CD8-positive, alpha-beta memory T cell (primary cell): Measurements from ENCODE around the gene LBHD2. TPM values are rescaled to one million over a fixed set of nuclear protein-coding genes. Genes with fewer than 3 reads are reported as not detected.
"Not testable (repeated sequence)": the region's sequence is repeated elsewhere in the genome, so short reads cannot be mapped to it uniquely, and the experiment has no call there.

Source experiments
- CTCF ChIA-PET: fragments of 350-600 bp; sonication (Branson Sonifier 250); formaldehyde crosslinking; loops from one replicate; lab custom pipeline; 2021; ENCODE audit warnings: antibody characterized with exemption; lab: Charles Lee
- POLR2A ChIA-PET: fragments of 350-600 bp; sonication (Branson Sonifier 250); formaldehyde crosslinking; loops from one replicate; lab custom pipeline; 2021; ENCODE audit warnings: antibody characterized with exemption; lab: Charles Lee
- DNase-seq, 5 donors: peaks; one replicate each; pipeline versions ENCODE4 v3.0.0 to v3.0.0-alpha.2; 2020 to 2022; ENCODE audit warnings: mixed read lengths in 1 of 5
- H3K27ac ChIP-seq: one replicate; pipeline ENCODE4 v1.7.0; 2013; ENCODE audit warnings: low read depth, mild to moderate bottlenecking, low read length, moderate library complexity
- H3K27me3 ChIP-seq: 2 replicates; pipeline ENCODE4 v1.7.0; 2013; ENCODE audit warnings: low read length, mild to moderate bottlenecking; ENCODE audit not compliant: insufficient read depth, poor library complexity, severe bottlenecking
- H3K36me3 ChIP-seq: 2 replicates; pipeline ENCODE4 v1.7.0; 2013; ENCODE audit warnings: mild to moderate bottlenecking, low read length, moderate library complexity; ENCODE audit not compliant: insufficient read depth
- H3K4me1 ChIP-seq: 2 replicates; pipeline ENCODE4 v1.7.0; 2013; ENCODE audit warnings: mild to moderate bottlenecking, low read length, moderate library complexity; ENCODE audit not compliant: insufficient read depth
- H3K4me3 ChIP-seq: 2 replicates; pipeline ENCODE4 v1.7.0; 2013; ENCODE audit warnings: mild to moderate bottlenecking, low read length
- H3K9me3 ChIP-seq: 2 replicates; pipeline ENCODE4 v1.7.0; 2013; ENCODE audit warnings: mild to moderate bottlenecking, low read length
- H3K27ac Mint-ChIP-seq, 8 donors: one replicate each; pipeline ENCODE4 v1.8.0; 2020 to 2021; ENCODE audit warnings: mixed read lengths in 8 of 8, mild to moderate bottlenecking in 6 of 8, inconsistent platforms in 3 of 8, moderate library complexity in 3 of 8
- H3K27me3 Mint-ChIP-seq, 2 donors: one replicate each; pipeline ENCODE4 v1.8.0; 2020 to 2021; ENCODE audit warnings: mixed read lengths in 2 of 2, mild to moderate bottlenecking in 1 of 2, moderate library complexity in 1 of 2
- H3K36me3 Mint-ChIP-seq, 3 donors: one replicate each; pipeline ENCODE4 v1.8.0; 2020 to 2021; ENCODE audit warnings: mixed read lengths in 3 of 3, inconsistent platforms in 1 of 3, mild to moderate bottlenecking in 1 of 3
- H3K4me1 Mint-ChIP-seq, 3 donors: one replicate each; pipeline ENCODE4 v1.8.0; 2020 to 2021; ENCODE audit warnings: mixed read lengths in 3 of 3, inconsistent platforms in 1 of 3, mild to moderate bottlenecking in 1 of 3
- H3K4me3 Mint-ChIP-seq, 7 donors: one replicate each; pipeline ENCODE4 v1.8.0; 2020 to 2021; ENCODE audit warnings: mixed read lengths in 7 of 7, mild to moderate bottlenecking in 6 of 7, moderate library complexity in 4 of 7, inconsistent platforms in 2 of 7
- H3K9me3 Mint-ChIP-seq, 5 donors: one replicate each; pipeline ENCODE4 v1.8.0; 2020 to 2022; ENCODE audit warnings: mixed read lengths in 5 of 5, mild to moderate bottlenecking in 3 of 5, moderate library complexity in 2 of 5, inconsistent platforms in 1 of 5
- polyA plus RNA-seq: library from polyadenylated mRNA; unstranded; fragments of 300-500 nt; fragmentation: Illumina TruSeq; gene quantifications from one replicate; pipeline ENCODE4 v1.2.3, GENCODE V29; 2021
- total RNA-seq, 2 experiments: library from RNA; stranded (reverse); gene quantifications; one replicate each; pipeline ENCODE4 v1.2.3, GENCODE V29; 2021

The LBHD2 gene
- not detected for total RNA-seq
- polyA plus RNA-seq = not detected

- Histone ChIP-seq H3K4me1 (no peaks in the 10 kb centered on the region), H3K4me3 (no peak within 1 kb of the TSS), H3K27ac (no peak within 1 kb of the TSS), H3K9me3 (no peaks in the 10 kb centered on the region), H3K27me3 (no peaks in the 10 kb centered on the region), H3K36me3 (no peaks in the 10 kb centered on the region)
- Mint-ChIP-seq H3K36me3 (no peaks in the 10 kb centered on the region), H3K4me3 (no peak within 1 kb of the TSS), H3K27ac (no peak within 1 kb of the TSS), H3K27me3 (peaks cover 12 to 22% of the 10 kb centered on the region in 2 donors), H3K9me3 (no peaks in the 10 kb centered on the region), H3K4me1 (no peaks in the 10 kb centered on the region)
- POLR2A ChIA-PET = no interaction called here
- CTCF ChIA-PET = no interaction called here
- no peak for DNase-seq
Measured at GRCh38 chr14:103084021-103084919, at the start of gene LBHD2. LBHD2 (plus strand) TSS chr14:103084210; CDS start chr14:103086013, 1,803 bp downstream.

- H3K27me3 ChIP-seq = no peaks in the 10 kb centered on the region
- DNase-seq = no peak
- Mint-ChIP-seq H3K9me3 (peaks cover 0 to 6% (median 2%) of the 10 kb centered on the region in 5 donors), H3K27ac (peak overlapping the region in 1 of 8 donors; percentile 70), H3K27me3 (peaks cover 16 to 54% of the 10 kb centered on the region in 2 donors), H3K4me3 (no peak overlapping the region), H3K4me1 (peaks cover 4 to 7% (median 7%) of the 10 kb centered on the region in 3 donors), H3K36me3 (peaks cover 0 to 7% (median 3%) of the 10 kb centered on the region in 3 donors)
- H3K27ac ChIP-seq = no peak overlapping the region
- no peak overlapping the region for H3K4me3 ChIP-seq
- ChIA-PET CTCF (no interaction called here), POLR2A (no interaction called here)
- H3K4me1 ChIP-seq = no peaks in the 10 kb centered on the region
- H3K36me3 ChIP-seq = no peaks in the 10 kb centered on the region
- H3K9me3 ChIP-seq = no peaks in the 10 kb centered on the region
Measured at GRCh38 chr14:103041464-103041863, 42.5 kb upstream of the LBHD2 start.

- H3K36me3 Mint-ChIP-seq = peaks cover 0 to 7% (median 3%) of the 10 kb centered on the region in 3 donors
- no peak overlapping the region for H3K27ac Mint-ChIP-seq
- ChIA-PET CTCF (interaction anchor here (1.4 kb wide), 1 partner anchor 9 kb away, joined by 3 read pairs; no protein-coding TSS in a partner anchor), POLR2A (no interaction called here)
- DNase-seq = no peak
- no peaks in the 10 kb centered on the region for H3K36me3 ChIP-seq
- H3K4me1 Mint-ChIP-seq = peaks cover 4 to 7% (median 7%) of the 10 kb centered on the region in 3 donors
- H3K27ac ChIP-seq = no peak overlapping the region
- no peak overlapping the region for H3K4me3 Mint-ChIP-seq
- no peaks in the 10 kb centered on the region for H3K9me3 ChIP-seq
- peaks cover 0 to 6% (median 2%) of the 10 kb centered on the region in 5 donors for H3K9me3 Mint-ChIP-seq
- no peaks in the 10 kb centered on the region for H3K27me3 ChIP-seq
- H3K4me3 ChIP-seq = no peak overlapping the region
- peaks cover 16 to 57% of the 10 kb centered on the region in 2 donors for H3K27me3 Mint-ChIP-seq
- H3K4me1 ChIP-seq = no peaks in the 10 kb centered on the region
Measured at GRCh38 chr14:103043257-103044015, 40.6 kb upstream of the LBHD2 start.

GRCh38 chr14:103045371-103045869, 38.6 kb upstream of the LBHD2 start:
- peaks cover 4 to 7% (median 7%) of the 10 kb centered on the region in 3 donors for H3K4me1 Mint-ChIP-seq

GRCh38 chr14:103047453-103047852, 36.6 kb upstream of the LBHD2 start:
- H3K9me3 Mint-ChIP-seq, H3K27me3 ChIP-seq, CTCF ChIA-PET, H3K4me1 ChIP-seq, H3K27ac Mint-ChIP-seq, H3K36me3 Mint-ChIP-seq, H3K27ac ChIP-seq, H3K36me3 ChIP-seq, H3K4me3 Mint-ChIP-seq, DNase-seq, H3K4me1 Mint-ChIP-seq, H3K9me3 ChIP-seq, H3K4me3 ChIP-seq: not testable (repeated sequence)
- peaks cover 10 to 46% of the 10 kb centered on the region in 2 donors for H3K27me3 Mint-ChIP-seq
- POLR2A ChIA-PET = interaction anchor here (0.6 kb wide), 1 partner anchor 353 kb away, joined by 6 read pairs; no protein-coding TSS in a partner anchor

More at GRCh38 chr14:103045371-103045869, 38.6 kb upstream of the LBHD2 start:
- CTCF ChIA-PET = no interaction called here
- peaks cover 0 to 7% (median 3%) of the 10 kb centered on the region in 3 donors for H3K36me3 Mint-ChIP-seq
- no peak for DNase-seq
- H3K27me3 ChIP-seq = no peaks in the 10 kb centered on the region
- H3K4me3 Mint-ChIP-seq = peak overlapping the region in 4 of 7 donors; percentile 15 to 53 (median 37)
- H3K9me3 Mint-ChIP-seq = peaks cover 0 to 6% (median 2%) of the 10 kb centered on the region in 5 donors
- H3K27ac Mint-ChIP-seq = peak overlapping the region in 3 of 8 donors; percentile 21 to 47 (median 38)
- H3K27me3 Mint-ChIP-seq = peaks cover 16 to 52% of the 10 kb centered on the region in 2 donors
- no peaks in the 10 kb centered on the region for H3K9me3 ChIP-seq
- H3K27ac ChIP-seq = no peak overlapping the region
- POLR2A ChIA-PET = no interaction called here
- H3K4me1 ChIP-seq = no peaks in the 10 kb centered on the region
- H3K36me3 ChIP-seq = no peaks in the 10 kb centered on the region
- no peak overlapping the region for H3K4me3 ChIP-seq

GRCh38 chr14:103050935-103051334, 33.1 kb upstream of the LBHD2 start:
- no peak overlapping the region for H3K27ac Mint-ChIP-seq
- H3K27me3 Mint-ChIP-seq = peaks cover 10 to 46% of the 10 kb centered on the region in 2 donors
- no peak for DNase-seq
- H3K9me3 Mint-ChIP-seq = no peaks in the 10 kb centered on the region
- ChIA-PET CTCF (no interaction called here), POLR2A (no interaction called here)
- H3K4me3 ChIP-seq = no peak overlapping the region
- H3K4me1 Mint-ChIP-seq = peaks cover 2 to 6% (median 4%) of the 10 kb centered on the region in 3 donors
- H3K4me3 Mint-ChIP-seq = no peak overlapping the region
- no peaks in the 10 kb centered on the region for H3K4me1 ChIP-seq
- no peaks in the 10 kb centered on the region for H3K36me3 ChIP-seq
- no peaks in the 10 kb centered on the region for H3K27me3 ChIP-seq
- H3K27ac ChIP-seq = no peak overlapping the region
- H3K36me3 Mint-ChIP-seq = no peaks in the 10 kb centered on the region
- no peaks in the 10 kb centered on the region for H3K9me3 ChIP-seq

- no peaks in the 10 kb centered on the region for H3K9me3 Mint-ChIP-seq
- Histone ChIP-seq H3K4me1 (no peaks in the 10 kb centered on the region), H3K4me3 (no peak overlapping the region), H3K27me3 (no peaks in the 10 kb centered on the region), H3K27ac (no peak overlapping the region), H3K9me3 (no peaks in the 10 kb centered on the region), H3K36me3 (no peaks in the 10 kb centered on the region)
- peaks cover 14 to 46% of the 10 kb centered on the region in 2 donors for H3K27me3 Mint-ChIP-seq
- peaks cover 5 to 10% (median 8%) of the 10 kb centered on the region in 3 donors for H3K4me1 Mint-ChIP-seq
- CTCF ChIA-PET = no interaction called here
- H3K27ac Mint-ChIP-seq = no peak overlapping the region
- POLR2A ChIA-PET = no interaction called here
- no peaks in the 10 kb centered on the region for H3K36me3 Mint-ChIP-seq
- no peak for DNase-seq
- no peak overlapping the region for H3K4me3 Mint-ChIP-seq
Measured at GRCh38 chr14:103052407-103052806, 31.6 kb upstream of the LBHD2 start.
